IMR-90 (cell line): ENCODE data around the gene ACTN1. TPM values are rescaled to one million over a fixed set of nuclear protein-coding genes. Genes with fewer than 3 reads are reported as not detected.

Experiments used
- ATAC-seq: fragments of 200-7000 bp; cut with Tn5 transposase; 2 replicates; pipeline ENCODE4 v1.9.1; 2020; ENCODE audit warnings: low read depth, mild to moderate bottlenecking, moderate library complexity
- BruUV-seq: library from RNA; stranded (reverse); fragments of 400-500 nt; replicated peaks from 2 replicates; lab custom pipeline; 2021; lab: Mats Ljungman, UMichigan
- CTCF ChIA-PET: fragments of 300-600 bp; formaldehyde crosslinking; extraction: SDS; loops from one replicate; lab custom pipeline; 2021; ENCODE audit warnings: antibody characterized with exemption; lab: Yijun Ruan, JAX
- POLR2A ChIA-PET: fragments of 300-600 bp; sonication (Branson Sonifier 250); formaldehyde crosslinking; loops from one replicate; lab custom pipeline; 2022; ENCODE audit warnings: antibody characterized with exemption; ENCODE audit not compliant: unreplicated experiment; lab: Charles Lee
- DNase-seq: peaks from one replicate; pipeline ENCODE4 v3.0.0; 2013
- H2AFZ ChIP-seq: replicated peaks from 2 replicates; pipeline ENCODE3; 2013; ENCODE audit warnings: low read length, mild to moderate bottlenecking; ENCODE audit not compliant: poor library complexity
- H2AK5ac ChIP-seq: 2 replicates; pipeline ENCODE4 v1.6.1; 2013; ENCODE audit warnings: low read depth, low read length, inconsistent platforms
- H2AK9ac ChIP-seq: replicated peaks from 2 replicates; pipeline ENCODE3; 2013; ENCODE audit warnings: mild to moderate bottlenecking, low read depth, low read length, moderate library complexity; ENCODE audit not compliant: poor library complexity
- H2BK120ac ChIP-seq: 2 replicates; pipeline ENCODE4 v1.6.1; 2013; ENCODE audit warnings: low read depth, low read length, inconsistent platforms
- H2BK15ac ChIP-seq: 3 replicates; pipeline ENCODE4 v1.6.1; 2013; ENCODE audit warnings: low read depth, low read length, inconsistent platforms
- H2BK20ac ChIP-seq: 2 replicates; pipeline ENCODE4 v1.6.1; 2013; ENCODE audit warnings: low read depth, mild to moderate bottlenecking, inconsistent platforms, low read length, moderate library complexity
- H2BK5ac ChIP-seq: 2 replicates; pipeline ENCODE4 v1.6.1; 2013; ENCODE audit warnings: mild to moderate bottlenecking, low read depth, low read length, inconsistent platforms; ENCODE audit not compliant: poor library complexity, severe bottlenecking
- H3K14ac ChIP-seq: replicated peaks from 2 replicates; pipeline ENCODE4 v1.6.1; 2013; ENCODE audit warnings: low read depth, low read length, inconsistent platforms
- H3K18ac ChIP-seq: 2 replicates; pipeline ENCODE4 v1.6.1; 2013; ENCODE audit warnings: low read depth, low read length, control low read depth
- H3K23ac ChIP-seq: 2 replicates; pipeline ENCODE4 v1.6.1; 2013; ENCODE audit warnings: low read depth, low read length, inconsistent platforms
- H3K27ac ChIP-seq: 2 replicates; pipeline ENCODE4 v1.5.1; 2013; ENCODE audit warnings: mild to moderate bottlenecking, control low read depth, low read length; ENCODE audit not compliant: insufficient read depth
- H3K27me3 ChIP-seq: 2 replicates; pipeline ENCODE4 v1.6.1; 2013; ENCODE audit warnings: low read length; ENCODE audit not compliant: control insufficient read depth, insufficient read depth
- H3K36me3 ChIP-seq: 2 replicates; pipeline ENCODE4 v1.6.1; 2013; ENCODE audit warnings: low read length, mixed read lengths; ENCODE audit not compliant: control insufficient read depth, insufficient read depth
- H3K4ac ChIP-seq: 2 replicates; pipeline ENCODE4 v1.6.1; 2013; ENCODE audit warnings: low read depth, low read length, inconsistent platforms
- H3K4me1 ChIP-seq: 2 replicates; pipeline ENCODE4 v1.6.1; 2013; ENCODE audit warnings: low read length, mixed read lengths; ENCODE audit not compliant: control insufficient read depth, insufficient read depth
- H3K4me2 ChIP-seq: 2 replicates; pipeline ENCODE4 v1.6.1; 2013; ENCODE audit warnings: low read depth, mild to moderate bottlenecking, control low read depth, low read length, moderate library complexity
- H3K4me3 ChIP-seq: 2 replicates; pipeline ENCODE4 v1.5.1; 2013; ENCODE audit warnings: low read depth, mild to moderate bottlenecking, control low read depth, low read length, moderate library complexity; ENCODE audit not compliant: insufficient read depth
- H3K56ac ChIP-seq: 2 replicates; pipeline ENCODE4 v1.6.1; 2013; ENCODE audit warnings: low read length, inconsistent platforms; ENCODE audit not compliant: insufficient read depth; ENCODE audit errors: extremely low read depth
- H3K79me1 ChIP-seq, 2 experiments: 2 replicates each; pipeline ENCODE4 v1.6.1; 2013; ENCODE audit warnings: low read length in 2 of 2, inconsistent platforms in 1 of 2, low read depth in 1 of 2
- H3K9ac ChIP-seq: 2 replicates; pipeline ENCODE4 v1.6.1; 2013; ENCODE audit warnings: low read depth, low read length, control low read depth
- H3K9me1 ChIP-seq: 2 replicates; pipeline ENCODE4 v1.6.1; 2013; ENCODE audit warnings: low read length, inconsistent platforms; ENCODE audit not compliant: insufficient read depth
- H3K9me3 ChIP-seq: 2 replicates; pipeline ENCODE4 v1.6.1; 2013; ENCODE audit warnings: low read length; ENCODE audit not compliant: control insufficient read depth, insufficient read depth
- H4K20me1 ChIP-seq: 2 replicates; pipeline ENCODE4 v1.6.1; 2013; ENCODE audit warnings: low read length, inconsistent platforms; ENCODE audit not compliant: insufficient read depth
- H4K5ac ChIP-seq: 2 replicates; pipeline ENCODE4 v1.6.1; 2013; ENCODE audit warnings: mild to moderate bottlenecking, low read depth, low read length, control low read depth
- H4K8ac ChIP-seq, 2 experiments: 2 replicates each; pipeline ENCODE4 v1.6.1; 2013; ENCODE audit warnings: low read depth in 2 of 2, low read length in 2 of 2, control low read depth in 1 of 2, inconsistent platforms in 1 of 2
- H4K91ac ChIP-seq: 2 replicates; pipeline ENCODE4 v1.6.1; 2013; ENCODE audit warnings: low read depth, low read length, inconsistent platforms; ENCODE audit not compliant: insufficient read depth
- BHLHE40 ChIP-seq: fragments of 150-350 bp; IDR thresholded peaks from 2 replicates; pipeline ENCODE4 v1.6.1; 2016; ENCODE audit warnings: mild to moderate bottlenecking, low read depth, low read length
- CEBPB ChIP-seq: IDR thresholded peaks from 2 replicates; pipeline ENCODE4 v1.6.1; 2012; ENCODE audit warnings: low read depth, low read length, improper control_type of control experiment
- CHD1 ChIP-seq: IDR thresholded peaks from 2 replicates; pipeline ENCODE4 v1.6.1; 2012; ENCODE audit warnings: low read depth, low read length, improper control_type of control experiment
- CTCF ChIP-seq: conservative IDR thresholded peaks from 2 replicates; pipeline ENCODE4 v1.5.1; 2012; ENCODE audit warnings: mild to moderate bottlenecking, low read depth, low read length, improper control_type of control experiment
- ELK1 ChIP-seq: fragments of 150-350 bp; IDR thresholded peaks from 2 replicates; pipeline ENCODE4 v1.6.1; 2016; ENCODE audit warnings: low read depth, mild to moderate bottlenecking, low read length, moderate library complexity, borderline replicate concordance
- FOS ChIP-seq: fragments of 150-350 bp; IDR thresholded peaks from 2 replicates; pipeline ENCODE4 v1.6.1; 2016; ENCODE audit warnings: low read depth, low read length
- MAFK ChIP-seq: IDR thresholded peaks from 2 replicates; pipeline ENCODE4 v1.6.1; 2012; ENCODE audit warnings: low read depth, low read length, improper control_type of control experiment
- MAZ ChIP-seq: IDR thresholded peaks from 2 replicates; pipeline ENCODE4 v1.6.1; 2012; ENCODE audit warnings: low read depth, mild to moderate bottlenecking, low read length, improper control_type of control experiment, moderate library complexity, borderline replicate concordance
- MXI1 ChIP-seq: IDR thresholded peaks from 2 replicates; pipeline ENCODE4 v1.6.1; 2012; ENCODE audit warnings: low read depth, mild to moderate bottlenecking, low read length, moderate library complexity, borderline replicate concordance
- NFE2L2 ChIP-seq: fragments of 150-350 bp; IDR thresholded peaks from 2 replicates; pipeline ENCODE4 v1.6.1; 2016; ENCODE audit warnings: low read depth, mild to moderate bottlenecking, low read length
- POLR2A ChIP-seq: IDR thresholded peaks from 2 replicates; pipeline ENCODE4 v1.6.1; 2012; ENCODE audit warnings: mild to moderate bottlenecking, low read depth, low read length
- RAD21 ChIP-seq: IDR thresholded peaks from 2 replicates; pipeline ENCODE4 v1.6.1; 2012; ENCODE audit warnings: low read length, improper control_type of control experiment
- RCOR1 ChIP-seq: IDR thresholded peaks from 2 replicates; pipeline ENCODE4 v1.6.1; 2012; ENCODE audit warnings: mild to moderate bottlenecking, low read length, improper control_type of control experiment; ENCODE audit not compliant: insufficient replicate concordance
- RFX5 ChIP-seq: IDR thresholded peaks from 2 replicates; pipeline ENCODE4 v1.8.0; 2012; ENCODE audit warnings: low read depth, mild to moderate bottlenecking, low read length, moderate library complexity
- SMC3 ChIP-seq: fragments of 150-350 bp; IDR thresholded peaks from 2 replicates; pipeline ENCODE4 v1.6.1; 2016; ENCODE audit warnings: low read depth, mild to moderate bottlenecking, antibody characterized with exemption, low read length, moderate library complexity
- WGBS, 2 experiments: methylation state at CpG; one replicate each; pipeline versions ENCODE4 v1.1.5 to v1.1.7; 2013; ENCODE audit warnings: missing lambda C conversion rate in 2 of 2; ENCODE audit not compliant: insufficient read length in 1 of 2; ENCODE audit errors: extremely low coverage in 2 of 2; 5-methylcytosine and 5-hydroxymethylcytosine counted together
- dilution Hi-C: fragments of 300-500 bp; cut with HindIII; formaldehyde crosslinking; loops from one replicate; pipeline ENCODE4 v1.14.3; 2018; ENCODE audit warnings: low sequenced_read_pairs; ENCODE audit not compliant: unreplicated experiment
- in situ Hi-C: fragments of 300-500 bp; cut with MboI; formaldehyde crosslinking; loops from 3 replicates; pipeline ENCODE4 v1.14.3; 2019; ENCODE audit warnings: low sequenced_read_pairs, inconsistent platforms, mixed read lengths
- intact Hi-C: fragments of 100-400 bp; cut with micrococcal nuclease; formaldehyde crosslinking; loops from 2 replicates; pipeline ENCODE4 v1.10.0; 2022
- polyA plus RNA-seq, 3 experiments: library from polyadenylated mRNA; depleted of rRNA; stranded (reverse); fragments of >200 nt; gene quantifications; 2 replicates each; pipeline ENCODE4 v1.2.3, GENCODE V29; 2012; ENCODE audit warnings: low replicate concordance in 1 of 3
- total RNA-seq: library from RNA; depleted of rRNA; stranded (reverse); fragments of >200 nt; gene quantifications from 2 replicates; pipeline ENCODE4 v1.2.3, GENCODE V29; 2012
- TF ChIP-seq, protein P1 (sequence below): fragments of 150-350 bp; IDR thresholded peaks from 2 replicates; pipeline ENCODE4 v1.6.1; 2017; ENCODE audit warnings: mild to moderate bottlenecking, antibody characterized with exemption, low read length, low read depth

Gene ACTN1
- total and polyA plus RNA-seq, 2 of the 4 experiments (the other 2 are of a cell fraction) = 684 to 766 TPM

- intact Hi-C loops = no loop called here
- Histone ChIP-seq H2BK15ac (no peak overlapping the region), H3K9me3 (peaks cover 1% of the 10 kb centered on the region; the same call in 1 of the 2 replicates), H3K4me3 (no peak overlapping the region), H2AK5ac (no peak overlapping the region), H3K27me3 (no peaks in the 10 kb centered on the region), H2AFZ (no peak overlapping the region), H3K9me1 (peaks cover 7% of the 10 kb centered on the region; the same call in 1 of the 2 replicates), H2BK20ac (no peak overlapping the region), H3K79me1 (no peaks in the 10 kb centered on the region; a peak in 1 of 4 replicates), H3K23ac (no peak overlapping the region), H3K56ac (no peak overlapping the region), H4K20me1 (no peaks in the 10 kb centered on the region), H3K18ac (no peak overlapping the region), H3K4me1 (no peaks in the 10 kb centered on the region), H3K4ac (no peak overlapping the region), H3K27ac (no peak overlapping the region), H2BK120ac (no peak overlapping the region), H4K8ac (no peak overlapping the region), H4K91ac (no peak overlapping the region), H3K9ac (no peak overlapping the region), H4K5ac (no peak overlapping the region), H3K36me3 (0 out of 2 replicates have a peak, but pooled peaks cover 2% of the 10 kb centered on the region), H2AK9ac (no peak overlapping the region), H3K14ac (no peak overlapping the region), H3K4me2 (no peak overlapping the region), H2BK5ac (no peak overlapping the region)
- 100% methylated on average over 2 of the region's 6 CpGs; no CpG with 5 or more reads in 1 of the 2 experiments for WGBS, 2 experiments
- no peak for ATAC-seq
- TF ChIP-seq RFX5 (no peak), POLR2A (no peak), FOS (no peak), RCOR1 (no peak), MXI1 (no peak), MAZ (no peak), CHD1 (no peak), SMC3 (no peak), MAFK (no peak), CTCF (no peak), RAD21 (no peak), ELK1 (no peak), BHLHE40 (no peak), NFE2L2 (no peak), CEBPB (no peak)
- TF ChIP-seq, protein P1, sequence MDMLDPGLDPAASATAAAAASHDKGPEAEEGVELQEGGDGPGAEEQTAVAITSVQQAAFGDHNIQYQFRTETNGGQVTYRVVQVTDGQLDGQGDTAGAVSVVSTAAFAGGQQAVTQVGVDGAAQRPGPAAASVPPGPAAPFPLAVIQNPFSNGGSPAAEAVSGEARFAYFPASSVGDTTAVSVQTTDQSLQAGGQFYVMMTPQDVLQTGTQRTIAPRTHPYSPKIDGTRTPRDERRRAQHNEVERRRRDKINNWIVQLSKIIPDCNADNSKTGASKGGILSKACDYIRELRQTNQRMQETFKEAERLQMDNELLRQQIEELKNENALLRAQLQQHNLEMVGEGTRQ = no peak
- DNase-seq = no peak
- no TSS peak for BruUV-seq
- in situ Hi-C loops = no loop called here
- ChIA-PET POLR2A (no interaction called here), CTCF (no interaction called here)
- dilution Hi-C loops = no loop called here
Measured at GRCh38 chr14:68853749-68854148, 125.4 kb downstream of the ACTN1 start.
